ENCODE measurements around the gene DHRS3. TPM values are rescaled to one million over a fixed set of nuclear protein-coding genes. Genes with fewer than 3 reads are reported as not detected.
"Not testable (repeated sequence)": the region's sequence is repeated elsewhere in the genome, so short reads cannot be mapped to it uniquely, and the experiment has no call there.

DHRS3 gene
- total and polyA plus RNA-seq, 2 of the 13 experiments (the other 11 are each of a cell fraction or from before 2014, with no cell fraction given) = 48.5 to 90.5 TPM

- POLR2A ChIA-PET = no interaction called here
- CTCF ChIA-PET (ENCODE audit: low intra/inter-chr PET ratio, low total read pairs) = no interaction called here
- no peaks in the 10 kb centered on the region for H3K4me1 ChIP-seq (ENCODE audit: insufficient read depth, low read length)
- no peak for DNase-seq (ENCODE audit: low spot score)
- BruUV-seq (replicated peaks) = no TSS peak
- H3K4me2 ChIP-seq (ENCODE audit: low read depth, low read length) = no peak overlapping the region
- TF ChIP-seq GLI4 (CRISPR knock-in tag; IDR thresholded peaks at IDR 0.05; ENCODE audit: borderline replicate concordance) (no peak), ZNF30 (CRISPR knock-in tag; IDR thresholded peaks at IDR 0.05) (no peak), ZNF274 (CRISPR knock-in tag; IDR thresholded peaks at IDR 0.05) (no peak), ZNF253 (CRISPR knock-in tag; IDR thresholded peaks at IDR 0.05; ENCODE audit: borderline replicate concordance) (no peak), ZEB1 (IDR thresholded peaks at IDR 0.05; ENCODE audit: insufficient replicate concordance, low read depth) (no peak), ARHGAP35 (CRISPR knock-in tag; IDR thresholded peaks at IDR 0.05; ENCODE audit: borderline replicate concordance) (no peak), ZNF746 (CRISPR knock-in tag; IDR thresholded peaks at IDR 0.05) (no peak), RAD51 (IDR thresholded peaks at IDR 0.05; ENCODE audit: borderline replicate concordance) (no peak), CBX2 (IDR thresholded peaks at IDR 0.05; ENCODE audit: low read depth, low read length) (no peak), CBX2 (CRISPR knock-in tag; IDR thresholded peaks at IDR 0.05; ENCODE audit: low read depth) (no peak), DPF2 (CRISPR knock-in tag; IDR thresholded peaks at IDR 0.05; ENCODE audit: borderline replicate concordance, low read depth) (no peak), ZNF563 (CRISPR knock-in tag; IDR thresholded peaks at IDR 0.05) (no peak), ZNF33A (CRISPR knock-in tag; IDR thresholded peaks at IDR 0.05; ENCODE audit: borderline replicate concordance) (no peak)
- TF ChIP-seq, protein P1, sequence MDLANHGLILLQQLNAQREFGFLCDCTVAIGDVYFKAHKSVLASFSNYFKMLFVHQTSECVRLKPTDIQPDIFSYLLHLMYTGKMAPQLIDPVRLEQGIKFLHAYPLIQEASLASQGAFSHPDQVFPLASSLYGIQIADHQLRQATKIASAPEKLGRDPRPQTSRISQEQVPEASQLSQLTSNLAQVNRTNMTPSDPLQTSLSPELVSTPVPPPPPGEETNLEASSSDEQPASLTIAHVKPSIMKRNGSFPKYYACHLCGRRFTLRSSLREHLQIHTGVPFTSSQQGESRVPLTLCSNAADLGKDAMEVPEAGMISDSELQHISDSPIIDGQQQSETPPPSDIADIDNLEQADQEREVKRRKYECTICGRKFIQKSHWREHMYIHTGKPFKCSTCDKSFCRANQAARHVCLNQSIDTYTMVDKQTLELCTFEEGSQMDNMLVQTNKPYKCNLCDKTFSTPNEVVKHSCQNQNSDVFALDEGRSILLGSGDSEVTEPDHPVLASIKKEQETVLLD (CRISPR knock-in tag; IDR thresholded peaks at IDR 0.05; ENCODE audit: low read depth) = no peak
- H3K27ac ChIP-seq (ENCODE audit: extremely low read length, insufficient read depth, low read length) = no peak overlapping the region
- peaks cover 0 to 40% of the 10 kb centered on the region in 2 experiments; a peak in 4 of 5 replicates for H3K27me3 ChIP-seq (ENCODE audit: control insufficient read depth in 1 of 2, insufficient read depth in 2 of 2, low read length in 2 of 2)
- no peak overlapping the region for H3K4me3 ChIP-seq (replicated peaks in 1 of 3; ENCODE audit: insufficient read depth in 1 of 3, low read depth in 2 of 3, low read length in 3 of 3)
- no peaks in the 10 kb centered on the region for H4K20me1 ChIP-seq (ENCODE audit: insufficient read depth, low read length)
- no peak overlapping the region for H2AFZ ChIP-seq (ENCODE audit: low read length)
- H3K9me3 ChIP-seq (ENCODE audit: low read length) = no peaks in the 10 kb centered on the region
- WGBS (ENCODE audit: low lambda C conversion rate) = 65% methylated on average over 7 of the region's 7 CpGs
- no peaks in the 10 kb centered on the region for H3K36me3 ChIP-seq (replicated peaks in 1 of 2; ENCODE audit: control insufficient read depth in 1 of 2, insufficient read depth in 2 of 2, low read length in 2 of 2)
- no peak for FAIRE-seq
- no peaks in the 10 kb centered on the region for H3K79me2 ChIP-seq (ENCODE audit: insufficient read depth, low read length)
- intact Hi-C loops (cut with micrococcal nuclease; ENCODE audit: unreplicated experiment) (no loop called here), in situ Hi-C loops (cut with HindIII; ENCODE audit: extremely low pct_ligation_motif_present, low pct_unique_long_range_greater_than_20kb) (no loop called here)
- ATAC-seq = no peak
- no peak overlapping the region for H3K9ac ChIP-seq (ENCODE audit: insufficient read depth, low read depth, low read length)
Observed at GRCh38 chr1:12648741-12649140, 30.7 kb upstream of the DHRS3 start.

- intact Hi-C loops (cut with micrococcal nuclease; ENCODE audit: unreplicated experiment); BruUV-seq (replicated peaks); H3K9me3 ChIP-seq (ENCODE audit: low read length); H3K27ac ChIP-seq (ENCODE audit: extremely low read length, insufficient read depth, low read length); CTCF ChIA-PET (ENCODE audit: low intra/inter-chr PET ratio, low total read pairs); H4K20me1 ChIP-seq (ENCODE audit: insufficient read depth, low read length); FAIRE-seq; H3K4me1 ChIP-seq (ENCODE audit: insufficient read depth, low read length); POLR2A ChIA-PET; DNase-seq (ENCODE audit: low spot score); H3K36me3 ChIP-seq (replicated peaks in 1 of 2; ENCODE audit: control insufficient read depth in 1 of 2, insufficient read depth in 2 of 2, low read length in 2 of 2); H3K9ac ChIP-seq (ENCODE audit: insufficient read depth, low read depth, low read length); ATAC-seq; in situ Hi-C loops (cut with HindIII; ENCODE audit: extremely low pct_ligation_motif_present, low pct_unique_long_range_greater_than_20kb); H2AFZ ChIP-seq (ENCODE audit: low read length); H3K4me3 ChIP-seq (replicated peaks in 1 of 3; ENCODE audit: insufficient read depth in 1 of 3, low read depth in 2 of 3, low read length in 3 of 3); H3K79me2 ChIP-seq (ENCODE audit: insufficient read depth, low read length); H3K4me2 ChIP-seq (ENCODE audit: low read depth, low read length): not testable (repeated sequence)
- peaks cover 0 to 28% of the 10 kb centered on the region in 2 experiments; a peak in 2 of 5 replicates for H3K27me3 ChIP-seq (ENCODE audit: control insufficient read depth in 1 of 2, insufficient read depth in 2 of 2, low read length in 2 of 2)
- WGBS (ENCODE audit: low lambda C conversion rate) = 72% methylated on average over 7 of the region's 9 CpGs
Observed at GRCh38 chr1:12645401-12645800, 27.4 kb upstream of the DHRS3 start.
